Fibroblast of lung (primary cell): ENCODE results near the gene NKD1. TPM values are rescaled to one million over a fixed set of nuclear protein-coding genes. Genes with fewer than 3 reads are reported as not detected.
A peak's percentile ranks its signal among the peaks of the same experiment; 100 is the strongest.

Experiments
- DNase-seq, 2 donors: peaks; one replicate each; pipeline versions ENCODE4 v3.0.0 to v3.0.0-alpha.2; 2010; ENCODE audit warnings: low read depth in 2 of 2
- H2AFZ ChIP-seq: 2 replicates; pipeline ENCODE4 v1.5.1; 2012; ENCODE audit warnings: low read length, control low read depth, inconsistent platforms
- H3K27ac ChIP-seq: 2 replicates; pipeline ENCODE4 v1.5.1; 2011; ENCODE audit warnings: low read length, control low read depth; ENCODE audit not compliant: insufficient read depth
- H3K27me3 ChIP-seq: 2 replicates; pipeline ENCODE4 v1.5.1; 2011; ENCODE audit warnings: mild to moderate bottlenecking, low read length; ENCODE audit not compliant: control insufficient read depth, insufficient read depth
- H3K36me3 ChIP-seq: 2 replicates; pipeline ENCODE4 v1.5.1; 2011; ENCODE audit warnings: low read length; ENCODE audit not compliant: control insufficient read depth, insufficient read depth
- H3K4me1 ChIP-seq: 2 replicates; pipeline ENCODE4 v1.5.1; 2011; ENCODE audit warnings: low read length; ENCODE audit not compliant: control insufficient read depth, insufficient read depth; ENCODE audit errors: extremely low read depth
- H3K4me2 ChIP-seq: 2 replicates; pipeline ENCODE4 v1.5.1; 2011; ENCODE audit warnings: low read length, control low read depth; ENCODE audit not compliant: insufficient read depth; ENCODE audit errors: extremely low read depth
- H3K4me3 ChIP-seq, 4 experiments: fragments of 200-600 bp in 1 of 4; sonication (generic) in 1 of 4; replicated peaks in 1 of 4; 2 replicates each; pipeline ENCODE4 v1.5.1; 2011 to 2016; ENCODE audit warnings: low read length in 4 of 4, low read depth in 3 of 4, mild to moderate bottlenecking in 3 of 4, control low read depth in 2 of 4, inconsistent platforms in 1 of 4, mixed read lengths in 1 of 4; ENCODE audit not compliant: insufficient read depth in 1 of 4; ENCODE audit errors: control extremely low read depth in 1 of 4
- H3K79me2 ChIP-seq: 2 replicates; pipeline ENCODE4 v1.5.1; 2012; ENCODE audit warnings: mild to moderate bottlenecking, low read length, inconsistent platforms; ENCODE audit not compliant: control insufficient read depth, insufficient read depth
- H3K9ac ChIP-seq: 2 replicates; pipeline ENCODE4 v1.5.1; 2011; ENCODE audit warnings: mild to moderate bottlenecking, low read length, control low read depth; ENCODE audit not compliant: insufficient read depth
- H3K9me3 ChIP-seq: 2 replicates; pipeline ENCODE4 v1.5.1; 2012; ENCODE audit warnings: low read depth, low read length; ENCODE audit not compliant: control insufficient read depth, insufficient read depth
- H4K20me1 ChIP-seq: 2 replicates; pipeline ENCODE4 v1.5.1; 2011; ENCODE audit warnings: low read length; ENCODE audit not compliant: control insufficient read depth, insufficient read depth; ENCODE audit errors: extremely low read depth
- EZH2 ChIP-seq: IDR thresholded peaks from 2 replicates; pipeline ENCODE4 v1.5.1; 2012; ENCODE audit warnings: low read length, control low read depth, mild to moderate bottlenecking; ENCODE audit errors: missing control alignments
- polyA plus RNA-seq, 2 donors: library from polyadenylated mRNA; depleted of rRNA in 1 of 2; stranded (reverse) in 1 of 2; unstranded in 1 of 2; fragments of >200 nt; gene quantifications; 2 replicates each; pipeline ENCODE4 v1.2.1, GENCODE V29; 2011 to 2012; ENCODE audit warnings: missing spikeins in 1 of 2
- total RNA-seq: library from RNA; depleted of rRNA; stranded (reverse); fragments of >200 nt; gene quantifications from 2 replicates; pipeline ENCODE4 v1.2.1, GENCODE V29; 2014
- TF ChIP-seq, protein P1 (sequence below), 2 donors: IDR thresholded peaks in 1 of 2; conservative IDR thresholded peaks in 1 of 2; 1 replicate in 1 of 2; 2 replicates in 1 of 2; pipeline ENCODE4 v1.5.1; 2011 to 2012; ENCODE audit warnings: low read length in 2 of 2, control low read depth in 1 of 2, inconsistent platforms in 1 of 2, low read depth in 1 of 2, mild to moderate bottlenecking in 1 of 2

Gene NKD1
- total and polyA plus RNA-seq, 2 donors (not counting 1 experiment from before 2014, with no cell fraction given): under 0.01 to 0.12 TPM

DNA sequence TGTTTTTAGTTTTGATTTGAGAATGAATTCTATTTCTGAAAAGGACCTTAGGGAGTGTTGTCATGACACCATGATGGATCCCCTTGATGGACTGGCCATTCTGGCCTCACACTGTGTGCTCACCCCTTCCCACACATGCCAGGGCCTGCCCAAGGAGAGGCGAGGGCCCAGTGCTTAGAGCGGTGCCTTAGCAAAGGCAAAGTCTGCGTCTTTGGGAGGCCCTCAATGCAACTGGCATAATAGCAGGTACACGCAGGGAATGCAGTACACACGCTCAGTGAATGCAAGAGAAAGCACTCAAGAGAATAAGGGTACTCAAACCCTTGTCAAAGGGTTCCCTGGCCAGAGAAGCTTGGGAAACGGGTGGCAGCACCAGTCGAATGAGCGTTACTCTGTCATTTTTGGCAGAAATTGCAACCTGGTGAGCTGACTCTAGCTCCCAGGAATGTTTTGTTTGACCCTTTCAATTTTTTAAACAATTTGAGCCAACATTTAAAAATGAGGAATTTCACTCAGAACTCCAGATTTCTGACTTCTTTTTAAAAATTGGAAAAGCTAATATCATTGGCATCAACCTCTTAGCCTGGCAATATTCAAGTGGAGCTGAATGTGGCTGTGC, 32.1 kb downstream of the NKD1 start:
- no peak for TF ChIP-seq EZH2
- TF ChIP-seq, protein P1, sequence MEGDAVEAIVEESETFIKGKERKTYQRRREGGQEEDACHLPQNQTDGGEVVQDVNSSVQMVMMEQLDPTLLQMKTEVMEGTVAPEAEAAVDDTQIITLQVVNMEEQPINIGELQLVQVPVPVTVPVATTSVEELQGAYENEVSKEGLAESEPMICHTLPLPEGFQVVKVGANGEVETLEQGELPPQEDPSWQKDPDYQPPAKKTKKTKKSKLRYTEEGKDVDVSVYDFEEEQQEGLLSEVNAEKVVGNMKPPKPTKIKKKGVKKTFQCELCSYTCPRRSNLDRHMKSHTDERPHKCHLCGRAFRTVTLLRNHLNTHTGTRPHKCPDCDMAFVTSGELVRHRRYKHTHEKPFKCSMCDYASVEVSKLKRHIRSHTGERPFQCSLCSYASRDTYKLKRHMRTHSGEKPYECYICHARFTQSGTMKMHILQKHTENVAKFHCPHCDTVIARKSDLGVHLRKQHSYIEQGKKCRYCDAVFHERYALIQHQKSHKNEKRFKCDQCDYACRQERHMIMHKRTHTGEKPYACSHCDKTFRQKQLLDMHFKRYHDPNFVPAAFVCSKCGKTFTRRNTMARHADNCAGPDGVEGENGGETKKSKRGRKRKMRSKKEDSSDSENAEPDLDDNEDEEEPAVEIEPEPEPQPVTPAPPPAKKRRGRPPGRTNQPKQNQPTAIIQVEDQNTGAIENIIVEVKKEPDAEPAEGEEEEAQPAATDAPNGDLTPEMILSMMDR (conservative IDR thresholded peaks at IDR 0.05 in 1 of 2, IDR thresholded peaks at IDR 0.05 in 1 of 2; ENCODE audit: low read depth in 1 of 2, low read length in 2 of 2): no peak
- Histone ChIP-seq H3K4me3 (no peak overlapping the region), H3K9me3 (no peaks in the 10 kb centered on the region), H3K36me3 (no peaks in the 10 kb centered on the region), H4K20me1 (peaks cover 2% of the 10 kb centered on the region), H3K79me2 (no peaks in the 10 kb centered on the region), H3K9ac (no peak overlapping the region), H3K4me1 (no peaks in the 10 kb centered on the region), H3K27me3 (no peaks in the 10 kb centered on the region), H3K4me2 (no peak overlapping the region), H3K27ac (no peak overlapping the region), H2AFZ (no peak overlapping the region)
- DNase-seq: peak in 1 of 2 donors; percentile 23

- Histone ChIP-seq H3K4me1 (no peaks in the 10 kb centered on the region), H3K79me2 (no peaks in the 10 kb centered on the region), H3K4me2 (no peak overlapping the region), H3K27ac (no peak overlapping the region), H3K9me3 (no peaks in the 10 kb centered on the region), H3K27me3 (no peaks in the 10 kb centered on the region), H2AFZ (no peak overlapping the region), H3K9ac (no peak overlapping the region), H4K20me1 (peaks cover 2% of the 10 kb centered on the region), H3K4me3 (no peak overlapping the region), H3K36me3 (no peaks in the 10 kb centered on the region)
- DNase-seq: no peak
- TF ChIP-seq EZH2: no peak
- TF ChIP-seq, protein P1 (conservative IDR thresholded peaks at IDR 0.05 in 1 of 2, IDR thresholded peaks at IDR 0.05 in 1 of 2; ENCODE audit: low read depth in 1 of 2, low read length in 2 of 2): no peak
These were observed 33.6 kb downstream of the NKD1 start for GRCh38 chr16:50581845-50582244.

- Histone ChIP-seq H3K4me1 (no peaks in the 10 kb centered on the region), H3K4me3 (no peak overlapping the region), H2AFZ (no peak overlapping the region), H3K9me3 (no peaks in the 10 kb centered on the region), H3K27me3 (no peaks in the 10 kb centered on the region), H3K4me2 (no peak overlapping the region), H3K36me3 (no peaks in the 10 kb centered on the region), H3K79me2 (no peaks in the 10 kb centered on the region), H3K9ac (no peak overlapping the region), H4K20me1 (peaks cover 2% of the 10 kb centered on the region), H3K27ac (no peak overlapping the region)
- TF ChIP-seq, protein P1 (conservative IDR thresholded peaks at IDR 0.05 in 1 of 2, IDR thresholded peaks at IDR 0.05 in 1 of 2; ENCODE audit: low read depth in 1 of 2, low read length in 2 of 2): no peak
- TF ChIP-seq EZH2: no peak
- DNase-seq: no peak
These were observed 35.0 kb downstream of the NKD1 start for GRCh38 chr16:50583211-50583610.
